Activated naive CD8-positive, alpha-beta T cell (primary cell): ENCODE results near the gene TUBAL3.

Experiments
- H3K27ac Mint-ChIP-seq: one replicate; pipeline ENCODE4 v1.8.0; 2021; ENCODE audit warnings: mixed read lengths
- H3K27me3 Mint-ChIP-seq: one replicate; pipeline ENCODE4 v1.8.0; 2021; ENCODE audit warnings: mixed read lengths
- H3K36me3 Mint-ChIP-seq: one replicate; pipeline ENCODE4 v1.8.0; 2021; ENCODE audit warnings: mixed read lengths
- H3K4me1 Mint-ChIP-seq: one replicate; pipeline ENCODE4 v1.8.0; 2021; ENCODE audit warnings: low read depth, mixed read lengths
- H3K4me3 Mint-ChIP-seq: one replicate; pipeline ENCODE4 v1.8.0; 2021; ENCODE audit warnings: mild to moderate bottlenecking, mixed read lengths
- H3K9me3 Mint-ChIP-seq: one replicate; pipeline ENCODE4 v1.8.0; 2021; ENCODE audit warnings: low read depth, mixed read lengths

The TUBAL3 gene

GRCh38 chr10:5404208-5405041 is at the start of gene TUBAL3:
Gene TUBAL3 (minus strand): TSS chr10:5404828. CDS start chr10:5404792, 36 bp downstream.
- Mint-ChIP-seq H3K27me3 (peaks cover 6% of the 10 kb centered on the region), H3K9me3 (no peaks in the 10 kb centered on the region), H3K36me3 (no peaks in the 10 kb centered on the region), H3K27ac (no peak within 1 kb of the TSS), H3K4me3 (no peak within 1 kb of the TSS), H3K4me1 (no peaks in the 10 kb centered on the region)

GRCh38 chr10:5453749-5454489 is 49.3 kb upstream of the TUBAL3 start:
- H3K36me3 Mint-ChIP-seq, result peaks cover 15% of the 10 kb centered on the region
- no peak overlapping the region for H3K4me3 Mint-ChIP-seq
- no peaks in the 10 kb centered on the region for H3K27me3 Mint-ChIP-seq
- H3K4me1 Mint-ChIP-seq, result peaks cover 18% of the 10 kb centered on the region
- no peaks in the 10 kb centered on the region for H3K9me3 Mint-ChIP-seq
- peak overlapping the region; percentile 41 for H3K27ac Mint-ChIP-seq

- Mint-ChIP-seq H3K27me3 (no peaks in the 10 kb centered on the region), H3K36me3 (peaks cover 6% of the 10 kb centered on the region), H3K9me3 (no peaks in the 10 kb centered on the region), H3K27ac (no peak overlapping the region), H3K4me3 (no peak overlapping the region), H3K4me1 (peaks cover 36% of the 10 kb centered on the region)
Measured at GRCh38 chr10:5450605-5451384, 46.2 kb upstream of the TUBAL3 start.

GRCh38 chr10:5449823-5450222 is 45.2 kb upstream of the TUBAL3 start:
- Mint-ChIP-seq H3K4me1 (peaks cover 36% of the 10 kb centered on the region), H3K27ac (no peak overlapping the region), H3K27me3 (no peaks in the 10 kb centered on the region), H3K4me3 (no peak overlapping the region), H3K9me3 (no peaks in the 10 kb centered on the region), H3K36me3 (peaks cover 6% of the 10 kb centered on the region)

- H3K27me3 Mint-ChIP-seq, result no peaks in the 10 kb centered on the region
- peaks cover 6% of the 10 kb centered on the region for H3K36me3 Mint-ChIP-seq
- peaks cover 36% of the 10 kb centered on the region for H3K4me1 Mint-ChIP-seq
- no peak overlapping the region for H3K27ac Mint-ChIP-seq
- H3K4me3 Mint-ChIP-seq, result no peak overlapping the region
- H3K9me3 Mint-ChIP-seq, result no peaks in the 10 kb centered on the region
Measured at GRCh38 chr10:5449227-5449626, 44.6 kb upstream of the TUBAL3 start.

- Mint-ChIP-seq H3K36me3 (peaks cover 6% of the 10 kb centered on the region), H3K4me1 (peaks cover 36% of the 10 kb centered on the region), H3K27ac (no peak overlapping the region), H3K4me3 (peak overlapping the region; percentile 32), H3K9me3 (no peaks in the 10 kb centered on the region), H3K27me3 (no peaks in the 10 kb centered on the region)
Measured at GRCh38 chr10:5448333-5449001, 43.8 kb upstream of the TUBAL3 start.

- H3K36me3 Mint-ChIP-seq, result peaks cover 6% of the 10 kb centered on the region
- peak overlapping the region; percentile 59 for H3K27ac Mint-ChIP-seq
- H3K9me3 Mint-ChIP-seq, result no peaks in the 10 kb centered on the region
- peaks cover 36% of the 10 kb centered on the region for H3K4me1 Mint-ChIP-seq
- H3K4me3 Mint-ChIP-seq, result peak overlapping the region; percentile 93
- H3K27me3 Mint-ChIP-seq, result no peaks in the 10 kb centered on the region
Measured at GRCh38 chr10:5447611-5448071, 43.0 kb upstream of the TUBAL3 start.

- no peaks in the 10 kb centered on the region for H3K9me3 Mint-ChIP-seq
- H3K27ac Mint-ChIP-seq, result peak overlapping the region; percentile 96
- H3K4me3 Mint-ChIP-seq, result peak overlapping the region; percentile 93
- peaks cover 3% of the 10 kb centered on the region for H3K36me3 Mint-ChIP-seq
- no peaks in the 10 kb centered on the region for H3K27me3 Mint-ChIP-seq
- peaks cover 38% of the 10 kb centered on the region for H3K4me1 Mint-ChIP-seq
Measured at GRCh38 chr10:5447056-5447455, 42.4 kb upstream of the TUBAL3 start.

- H3K4me1 Mint-ChIP-seq, result peaks cover 38% of the 10 kb centered on the region
- H3K27ac Mint-ChIP-seq, result peak overlapping the region; percentile 96
- H3K36me3 Mint-ChIP-seq, result peaks cover under 1% of the 10 kb centered on the region
Measured at GRCh38 chr10:5446390-5446926, 41.8 kb upstream of the TUBAL3 start.

GRCh38 chr10:5445006-5445405 is 40.4 kb upstream of the TUBAL3 start:
- Mint-ChIP-seq H3K9me3 (no peaks in the 10 kb centered on the region), H3K4me1 (peaks cover 38% of the 10 kb centered on the region), H3K27ac (no peak overlapping the region), H3K36me3 (no peaks in the 10 kb centered on the region), H3K4me3 (no peak overlapping the region), H3K27me3 (no peaks in the 10 kb centered on the region)

More at GRCh38 chr10:5446390-5446926, 41.8 kb upstream of the TUBAL3 start:
- H3K9me3 Mint-ChIP-seq, result no peaks in the 10 kb centered on the region
- peak overlapping the region; percentile 93 for H3K4me3 Mint-ChIP-seq
- H3K27me3 Mint-ChIP-seq, result no peaks in the 10 kb centered on the region

- Mint-ChIP-seq H3K4me3 (no peak overlapping the region), H3K9me3 (no peaks in the 10 kb centered on the region), H3K27ac (no peak overlapping the region), H3K4me1 (peaks cover 28% of the 10 kb centered on the region), H3K36me3 (no peaks in the 10 kb centered on the region), H3K27me3 (no peaks in the 10 kb centered on the region)
Measured at GRCh38 chr10:5443429-5443828, 38.8 kb upstream of the TUBAL3 start.

- H3K36me3 Mint-ChIP-seq, result no peaks in the 10 kb centered on the region
- H3K27ac Mint-ChIP-seq, result no peak overlapping the region
- H3K4me1 Mint-ChIP-seq, result peaks cover 23% of the 10 kb centered on the region
- no peaks in the 10 kb centered on the region for H3K9me3 Mint-ChIP-seq
- H3K27me3 Mint-ChIP-seq, result no peaks in the 10 kb centered on the region
- no peak overlapping the region for H3K4me3 Mint-ChIP-seq
Measured at GRCh38 chr10:5442990-5443370, 38.4 kb upstream of the TUBAL3 start.

- Mint-ChIP-seq H3K9me3 (no peaks in the 10 kb centered on the region), H3K36me3 (no peaks in the 10 kb centered on the region), H3K4me1 (peaks cover 17% of the 10 kb centered on the region), H3K27ac (no peak overlapping the region), H3K4me3 (no peak overlapping the region), H3K27me3 (no peaks in the 10 kb centered on the region)
Measured at GRCh38 chr10:5442065-5442989, 37.7 kb upstream of the TUBAL3 start.
